ENCODE results near the gene PCLO.

PCLO gene

GRCh38 chr7:83155407-83155806, 7.3 kb downstream of the PCLO start:
- no peak for TF ChIP-seq CTCF (IDR thresholded peaks at IDR 0.05)

- TF ChIP-seq CTCF (IDR thresholded peaks at IDR 0.05): no peak
Observed at GRCh38 chr7:83153419-83153818, 9.3 kb downstream of the PCLO start.

GRCh38 chr7:83150310-83150709, 12.4 kb downstream of the PCLO start:
- TF ChIP-seq CTCF (IDR thresholded peaks at IDR 0.05): no peak

GRCh38 chr7:83149466-83149865, 13.2 kb downstream of the PCLO start:
- TF ChIP-seq CTCF (IDR thresholded peaks at IDR 0.05): no peak

- no peak for TF ChIP-seq CTCF (IDR thresholded peaks at IDR 0.05)
Observed at GRCh38 chr7:83148776-83149175, 13.9 kb downstream of the PCLO start.

- no peak for TF ChIP-seq CTCF (IDR thresholded peaks at IDR 0.05)
Observed at GRCh38 chr7:83143107-83143506, 19.6 kb downstream of the PCLO start.

GRCh38 chr7:83142365-83142764, 20.3 kb downstream of the PCLO start:
- no peak for TF ChIP-seq CTCF (IDR thresholded peaks at IDR 0.05)

- no peak for TF ChIP-seq CTCF (IDR thresholded peaks at IDR 0.05)
Observed at GRCh38 chr7:83141927-83142326, 20.8 kb downstream of the PCLO start.
